H1 (cell line): ENCODE data around the gene ASB13. TPM values are rescaled to one million over a fixed set of nuclear protein-coding genes. Genes with fewer than 3 reads are reported as not detected.

Experiments
- CTCF ChIP-seq, 3 experiments: IDR thresholded peaks; 1 replicate in 2 of 3; 2 replicates in 1 of 3; pipeline versions ENCODE4 v1.5.1 to v1.6.1; 2011; ENCODE audit warnings: low read length in 3 of 3, mild to moderate bottlenecking in 3 of 3, inconsistent platforms in 2 of 3, low read depth in 1 of 3, moderate library complexity in 1 of 3; ENCODE audit not compliant: insufficient read depth in 1 of 3; ENCODE audit errors: control extremely low read depth in 1 of 3
- HDAC2 ChIP-seq, 2 experiments: fragments of 300-600 bp in 1 of 2; sonication (generic) in 1 of 2; IDR thresholded peaks; 2 replicates each; pipeline ENCODE4 v1.6.1; 2011 to 2012; ENCODE audit warnings: low read depth in 2 of 2, low read length in 2 of 2, mild to moderate bottlenecking in 2 of 2, moderate library complexity in 2 of 2, borderline replicate concordance in 1 of 2, inconsistent platforms in 1 of 2
- HDAC6 ChIP-seq: IDR thresholded peaks from one replicate; pipeline ENCODE4 v1.7.1; 2012; ENCODE audit warnings: low read depth, mild to moderate bottlenecking, inconsistent platforms, low read length, moderate library complexity
- ZNF274 ChIP-seq: IDR thresholded peaks from 2 replicates; pipeline ENCODE4 v1.7.0; 2012; ENCODE audit warnings: low read length, borderline replicate concordance; ENCODE audit errors: extremely low read depth
- polyA plus RNA-seq, 7 experiments: library from polyadenylated mRNA; depleted of rRNA in 3 of 7; stranded (reverse) in 5 of 7; unstranded in 2 of 7; fragments of >200 nt in 5 of 7; fragments of 200-250 nt in 2 of 7; gene quantifications; 1 replicate in 5 of 7; 2 replicates in 1 of 7; 4 replicates in 1 of 7; pipeline versions ENCODE4 v1.2.1 to v1.2.3, GENCODE V29; 2011 to 2013; ENCODE audit warnings: missing spikeins in 2 of 7, mixed read lengths in 2 of 7
- total RNA-seq: library from RNA; stranded (reverse); fragmentation: NEBNext Ultra II Directional; extraction: Animal tissue kit (Norgen Biotek cat#: 25700); gene quantifications from 2 replicates; pipeline ENCODE4 v1.2.1, GENCODE V29; 2021

ASB13 gene
- total and polyA plus RNA-seq, 2 of the 8 experiments (the other 6 are each of a cell fraction or from before 2014, with no cell fraction given), result 12.3 to 20.2 TPM

GRCh38 chr10:5659702-5660528 lies 6.5 kb downstream of the ASB13 start (continued):
- TF ChIP-seq CTCF (IDR thresholded peaks at IDR 0.05; ENCODE audit: control extremely low read depth in 1 of 3, insufficient read depth in 1 of 3, low read depth in 1 of 3, low read length in 3 of 3), result no peak
- no peak for TF ChIP-seq HDAC6
- no peak for TF ChIP-seq HDAC2 (IDR thresholded peaks at IDR 0.05; ENCODE audit: borderline replicate concordance in 1 of 2, low read depth in 2 of 2, low read length in 2 of 2)
- TF ChIP-seq ZNF274, result no peak
- TF ChIP-seq, all 59 proteins: peak for 0
